ENCODE measurements around the gene FAM3B.

- TF ChIP-seq ELK1 (IDR thresholded peaks at IDR 0.05; ENCODE audit: borderline replicate concordance, low read depth, low read length) = no peak
- TF ChIP-seq CTCF (conservative IDR thresholded peaks at IDR 0.05; ENCODE audit: low read depth, low read length) = no peak
- TF ChIP-seq MAZ (IDR thresholded peaks at IDR 0.05; ENCODE audit: borderline replicate concordance, low read depth, low read length) = no peak
- no peak for TF ChIP-seq RAD21 (IDR thresholded peaks at IDR 0.05; ENCODE audit: low read length)
- TF ChIP-seq POLR2A (IDR thresholded peaks at IDR 0.05; ENCODE audit: low read depth, low read length) = no peak
Observed at GRCh38 chr21:41348434-41348833, 31.8 kb downstream of the FAM3B start.

All from IMR-90 (cell line).